Hematopoietic multipotent progenitor cell treated with erythropoietin and hydrocortisone succinate and interleukin-3 and kit ligand, for 17 days (in vitro differentiated cells): Measurements from ENCODE around the gene PPP1R1C.
"Not testable (repeated sequence)": the region's sequence is repeated elsewhere in the genome, so short reads cannot be mapped to it uniquely, and the experiment has no call there.

Experiments used
- DNase-seq: peaks from one replicate; pipeline ENCODE4 v3.0.0-alpha.2; 2015; ENCODE audit warnings: low spot score

Gene PPP1R1C

GRCh38 chr2:182015334-182016109 lies 29.9 kb downstream of the PPP1R1C start:
- no peak for DNase-seq

DNA sequence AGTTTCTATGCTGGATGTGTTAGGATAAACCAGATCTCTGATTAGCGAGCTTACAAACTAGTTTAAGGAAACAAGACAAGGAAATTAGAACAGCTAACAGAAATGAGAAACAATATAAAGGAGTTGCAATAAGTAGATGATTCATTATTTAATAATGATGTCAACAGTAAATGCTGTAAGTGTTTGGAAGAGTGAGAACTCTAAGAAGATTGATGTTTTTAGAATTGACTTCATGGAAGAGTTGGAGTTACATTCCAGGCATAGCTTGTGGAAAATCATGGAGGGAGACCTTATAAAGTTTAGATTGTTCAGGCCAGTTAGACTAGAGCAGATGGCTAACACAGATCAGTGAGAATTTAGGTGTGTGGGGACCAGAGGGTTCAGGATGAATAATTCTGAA lies 32.6 kb downstream of the PPP1R1C start:
- no peak for DNase-seq

DNA sequence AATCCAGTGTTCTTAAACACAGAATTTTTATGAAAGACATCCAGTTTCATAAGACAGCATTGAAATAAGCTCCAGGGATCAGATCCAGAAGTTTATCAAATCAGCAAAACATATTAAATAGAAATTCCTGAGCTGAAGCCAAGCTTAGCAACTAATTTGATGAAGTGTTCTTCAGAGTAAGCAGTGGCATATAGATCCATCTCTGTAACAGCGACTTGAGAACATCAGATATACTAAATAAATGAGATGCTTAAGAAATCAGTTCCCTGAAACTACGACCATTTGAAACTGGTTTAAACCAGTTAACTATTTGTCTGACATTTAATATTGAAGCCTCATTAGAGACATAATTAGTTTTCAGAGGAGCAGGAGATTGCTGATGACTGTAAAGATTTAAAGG lies 34.1 kb downstream of the PPP1R1C start:
- DNase-seq, result no peak

- DNase-seq, result no peak
Observed at GRCh38 chr2:182020286-182021070, 34.8 kb downstream of the PPP1R1C start.

DNA sequence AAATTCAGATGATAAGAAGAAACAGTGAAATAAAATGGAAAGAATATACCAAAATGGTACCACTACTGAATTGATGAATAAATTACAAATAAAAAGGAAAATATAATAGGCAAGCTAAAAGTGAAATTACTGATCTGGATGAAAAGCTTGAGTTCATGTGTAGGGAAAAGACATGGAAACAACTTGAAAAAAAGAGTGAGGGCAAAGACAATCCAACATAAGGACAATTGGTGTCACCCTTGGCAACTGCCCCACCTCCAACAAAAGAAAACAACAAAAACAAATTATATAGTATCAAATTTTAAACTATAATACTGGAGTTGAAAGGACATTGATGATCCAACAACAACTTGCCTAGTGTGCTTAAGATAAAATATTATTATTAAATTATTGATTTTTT lies 37.6 kb downstream of the PPP1R1C start:
- no peak for DNase-seq

DNA sequence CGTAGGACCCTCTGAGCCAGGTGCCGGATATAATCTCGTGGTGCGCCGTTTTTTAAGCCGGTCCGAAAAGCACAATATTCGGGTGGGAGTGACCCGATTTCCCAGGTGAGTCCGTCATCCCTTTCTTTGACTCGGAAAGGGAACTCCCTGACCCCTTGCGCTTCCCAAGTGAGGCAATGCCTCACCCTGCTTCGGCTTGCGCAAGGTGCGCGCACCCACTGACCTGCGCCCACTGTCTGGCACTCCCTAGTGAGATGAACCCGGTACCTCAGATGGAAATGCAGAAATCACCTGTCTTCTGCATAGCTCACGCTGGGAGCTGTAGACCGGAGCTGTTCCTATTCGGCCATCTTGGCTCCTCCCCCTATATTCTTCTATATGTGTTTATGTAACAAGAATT lies 45.2 kb downstream of the PPP1R1C start:
- DNase-seq, result not testable (repeated sequence)

DNA sequence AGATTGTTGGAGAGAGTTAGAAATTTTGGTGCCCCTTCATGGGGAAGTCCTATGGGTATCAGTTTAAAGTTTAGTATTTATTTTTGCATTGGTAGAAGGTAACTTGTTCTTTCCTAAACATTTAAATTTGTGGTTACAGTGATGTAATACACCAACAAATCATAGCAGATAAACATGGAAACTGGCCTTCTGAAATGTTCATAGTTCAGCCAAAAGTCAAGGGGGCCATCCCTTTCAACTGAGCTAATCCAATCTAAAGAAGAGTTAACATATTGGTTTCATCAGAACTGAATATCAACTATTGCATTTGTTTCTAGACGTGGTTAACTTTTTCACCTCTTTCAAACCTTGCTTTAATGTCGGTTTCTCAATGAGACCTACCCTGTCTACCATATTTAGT lies 46.3 kb downstream of the PPP1R1C start:
- no peak for DNase-seq

DNA sequence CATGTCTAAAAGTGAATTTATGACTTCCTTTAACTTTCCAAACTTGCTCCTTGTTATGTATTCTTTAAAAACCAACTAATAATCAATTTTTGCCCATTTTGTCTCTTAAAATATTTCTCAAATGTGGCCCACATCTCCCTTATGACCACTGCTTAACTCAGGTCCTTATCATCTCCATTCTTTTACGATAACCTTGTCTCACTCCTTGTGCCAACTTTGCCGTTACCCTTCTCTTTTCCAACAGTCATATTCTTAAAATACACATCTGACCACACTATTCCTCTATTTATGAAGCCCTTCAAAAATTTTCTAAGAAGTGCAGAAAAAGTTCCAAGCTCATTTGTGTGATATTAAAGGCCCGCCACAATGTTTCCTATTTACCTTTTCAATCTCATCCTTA lies 47.8 kb downstream of the PPP1R1C start:
- no peak for DNase-seq

GRCh38 chr2:182038576-182038975 lies 52.9 kb downstream of the PPP1R1C start:
- DNase-seq, result no peak

- no peak for DNase-seq
Observed at GRCh38 chr2:182043021-182043420, 57.4 kb downstream of the PPP1R1C start.

GRCh38 chr2:182043861-182044260 lies 58.2 kb downstream of the PPP1R1C start:
- DNase-seq, result no peak

DNA sequence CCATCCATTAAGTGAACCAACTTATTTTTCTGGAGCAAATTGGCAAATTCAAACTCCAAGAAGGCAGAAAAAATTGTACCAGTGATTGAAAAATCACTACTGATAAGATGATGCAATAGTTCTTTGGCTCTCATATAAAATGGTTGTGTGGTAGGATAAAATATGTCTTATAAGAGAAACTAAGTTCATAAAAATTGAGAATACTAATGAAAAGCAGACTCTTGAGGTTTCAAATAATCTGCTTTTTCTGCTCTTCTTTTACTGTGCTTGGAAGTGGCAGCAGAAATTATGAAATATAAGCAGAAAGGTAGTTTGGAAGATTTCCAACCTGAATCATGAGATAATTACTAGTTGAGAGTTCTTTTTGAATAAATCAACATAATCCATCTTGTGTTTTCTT lies 61.9 kb downstream of the PPP1R1C start:
- DNase-seq, result no peak

GRCh38 chr2:182048088-182048487 lies 62.4 kb downstream of the PPP1R1C start:
- no peak for DNase-seq

DNA sequence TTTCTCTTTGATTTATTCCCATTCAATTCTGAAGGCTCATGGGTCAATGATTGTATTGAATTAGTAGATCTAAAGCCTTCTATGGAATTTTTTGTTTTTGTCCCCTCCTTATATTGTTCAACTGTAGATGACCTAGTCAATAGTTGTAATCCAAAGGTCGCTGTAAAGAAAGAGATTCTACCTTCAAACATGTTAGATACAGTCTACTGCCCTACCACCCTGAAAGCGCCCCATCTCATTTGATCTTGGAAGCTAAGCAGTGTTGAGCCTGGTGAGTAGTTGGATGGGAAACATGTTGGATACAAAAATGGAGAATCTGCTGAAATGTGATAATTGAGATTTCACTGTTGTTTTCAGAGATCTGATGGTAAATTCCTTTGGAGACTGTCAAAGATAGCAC lies 63.0 kb downstream of the PPP1R1C start:
- no peak for DNase-seq

- no peak for DNase-seq
Observed at GRCh38 chr2:182049372-182050148, 63.9 kb downstream of the PPP1R1C start.

- DNase-seq, result no peak
Observed at GRCh38 chr2:182050333-182051135, 64.9 kb downstream of the PPP1R1C start.

DNA sequence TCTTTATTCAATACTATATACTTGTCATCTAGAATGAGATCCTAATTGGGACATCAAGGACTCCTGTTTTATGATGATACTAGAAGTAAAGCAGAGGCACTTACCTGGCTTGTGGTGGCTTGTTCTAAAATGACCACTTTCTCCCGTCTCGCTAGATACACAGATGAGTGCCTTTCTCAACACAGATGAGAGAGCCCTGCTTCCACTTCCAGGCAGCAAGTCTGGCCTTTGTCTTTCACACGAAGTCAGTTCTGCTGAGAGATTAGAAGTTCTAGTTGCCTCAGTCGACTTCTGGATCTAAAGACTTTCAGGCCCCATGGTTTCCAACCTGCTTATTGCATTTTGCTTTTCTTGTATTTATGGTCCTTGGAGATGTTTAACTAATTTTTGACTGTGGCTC lies 70.3 kb downstream of the PPP1R1C start:
- DNase-seq, result no peak

GRCh38 chr2:182057002-182057401 lies 71.3 kb downstream of the PPP1R1C start:
- no peak for DNase-seq

GRCh38 chr2:182058056-182058455 lies 72.4 kb downstream of the PPP1R1C start:
- no peak for DNase-seq

- DNase-seq, result no peak
Observed at GRCh38 chr2:182061739-182062138, 76.1 kb downstream of the PPP1R1C start.

GRCh38 chr2:182062329-182062972 lies 76.8 kb downstream of the PPP1R1C start:
- no peak for DNase-seq
